Urinary bladder (tissue), 4 donors: ENCODE data around the gene ABLIM2. TPM values are rescaled to one million over a fixed set of nuclear protein-coding genes. Genes with fewer than 3 reads are reported as not detected.

Experiments used
- DNase-seq: peaks from one replicate; pipeline ENCODE4 v3.0.0-alpha.2; 2015; ENCODE audit errors: extremely low spot score
- H3K27ac ChIP-seq: one replicate; pipeline ENCODE4 v1.5.1; 2013; ENCODE audit warnings: low read depth, mild to moderate bottlenecking, moderate library complexity
- H3K36me3 ChIP-seq: one replicate; pipeline ENCODE4 v1.6.1; 2013; ENCODE audit warnings: mild to moderate bottlenecking, moderate library complexity; ENCODE audit not compliant: insufficient read depth
- H3K4me1 ChIP-seq: one replicate; pipeline ENCODE4 v1.6.1; 2013; ENCODE audit warnings: mild to moderate bottlenecking, moderate library complexity; ENCODE audit not compliant: insufficient read depth
- H3K4me3 ChIP-seq: one replicate; pipeline ENCODE4 v1.5.1; 2013; ENCODE audit warnings: low read depth, low read length
- WGBS: extraction: QIAGEN DNeasy Blood & Tissue Kit; methylation state at CpG from one replicate; pipeline ENCODE4 v1.1.7; 2013; 5-methylcytosine and 5-hydroxymethylcytosine counted together
- polyA plus RNA-seq: library from polyadenylated mRNA; stranded (reverse); fragments of 200-250 nt; gene quantifications from one replicate; pipeline ENCODE4 v1.2.3, GENCODE V29; 2013
- total RNA-seq: library from RNA; depleted of rRNA; stranded (reverse); fragments of >200 nt; gene quantifications from one replicate; pipeline ENCODE4 v1.2.3, GENCODE V29; 2014
- donor health status: healthy with polysubstance abuse.
- donor health status: healthy.

The ABLIM2 gene
- total and polyA plus RNA-seq, 2 donors, result 1.1 to 5.9 TPM

GRCh38 chr4:8164194-8164565 lies 5.6 kb upstream of the ABLIM2 start:
- H3K4me1 ChIP-seq, result no peaks in the 10 kb centered on the region
- no peak for DNase-seq
- no peak overlapping the region for H3K4me3 ChIP-seq
- H3K27ac ChIP-seq, result no peak overlapping the region
- 77% methylated on average over 9 of the region's 9 CpGs for WGBS
- H3K36me3 ChIP-seq, result no peaks in the 10 kb centered on the region

- no peak for DNase-seq
- no peaks in the 10 kb centered on the region for H3K4me1 ChIP-seq
Observed at GRCh38 chr4:8163436-8164193, 5.0 kb upstream of the ABLIM2 start.

GRCh38 chr4:8163026-8163425 lies 4.4 kb upstream of the ABLIM2 start:
- H3K36me3 ChIP-seq, result no peaks in the 10 kb centered on the region
- no peak overlapping the region for H3K27ac ChIP-seq
- peaks cover 3% of the 10 kb centered on the region for H3K4me1 ChIP-seq
- DNase-seq, result no peak
- no peak overlapping the region for H3K4me3 ChIP-seq
- 79% methylated on average over 7 of the region's 7 CpGs for WGBS

More at GRCh38 chr4:8163436-8164193, 5.0 kb upstream of the ABLIM2 start:
- WGBS, result 79% methylated on average over 19 of the region's 19 CpGs
- Histone ChIP-seq H3K36me3 (no peaks in the 10 kb centered on the region), H3K4me3 (no peak overlapping the region), H3K27ac (no peak overlapping the region)

GRCh38 chr4:8162625-8163024 lies 4.0 kb upstream of the ABLIM2 start:
- Histone ChIP-seq H3K27ac (no peak overlapping the region), H3K4me3 (no peak overlapping the region), H3K4me1 (peaks cover 4% of the 10 kb centered on the region), H3K36me3 (no peaks in the 10 kb centered on the region)
- DNase-seq, result no peak
- WGBS, result 83% methylated on average over 8 of the region's 8 CpGs

GRCh38 chr4:8160572-8160971 lies 2.0 kb upstream of the ABLIM2 start:
- DNase-seq, result no peak
- Histone ChIP-seq H3K4me1 (peaks cover 4% of the 10 kb centered on the region), H3K4me3 (no peak overlapping the region), H3K36me3 (no peaks in the 10 kb centered on the region), H3K27ac (no peak overlapping the region)
- 51% methylated on average over 3 of the region's 3 CpGs for WGBS

- Histone ChIP-seq H3K27ac (no peak overlapping the region), H3K4me3 (no peak overlapping the region), H3K4me1 (peaks cover 4% of the 10 kb centered on the region), H3K36me3 (no peaks in the 10 kb centered on the region)
- WGBS, result 94% methylated on average over 4 of the region's 4 CpGs
- DNase-seq, result no peak
Observed at GRCh38 chr4:8160233-8160560, 1.6 kb upstream of the ABLIM2 start.

- Histone ChIP-seq H3K4me1 (peaks cover 4% of the 10 kb centered on the region), H3K4me3 (peak overlapping the region; percentile 65), H3K27ac (no peak overlapping the region), H3K36me3 (no peaks in the 10 kb centered on the region)
- WGBS, result 30% methylated on average over 13 of the region's 13 CpGs
- DNase-seq, result no peak
Observed at GRCh38 chr4:8159537-8160232, 1.1 kb upstream of the ABLIM2 start.

- no peak overlapping the region for H3K27ac ChIP-seq
- H3K4me1 ChIP-seq, result peaks cover 4% of the 10 kb centered on the region
- H3K36me3 ChIP-seq, result no peaks in the 10 kb centered on the region
- 2% methylated on average over 70 of the region's 70 CpGs for WGBS
- no peak for DNase-seq
- peak overlapping the region; percentile 60 for H3K4me3 ChIP-seq
Observed at GRCh38 chr4:8157944-8158709, 486 bp downstream of the ABLIM2 start.

GRCh38 chr4:8157496-8157895 lies 1.1 kb downstream of the ABLIM2 start:
- H3K36me3 ChIP-seq, result no peaks in the 10 kb centered on the region
- no peak overlapping the region for H3K27ac ChIP-seq
- peak overlapping the region; percentile 60 for H3K4me3 ChIP-seq
- no peak for DNase-seq
- 24% methylated on average over 15 of the region's 15 CpGs for whole genome bisulfite sequencing
- peaks cover 4% of the 10 kb centered on the region for H3K4me1 ChIP-seq

GRCh38 chr4:8156617-8157016 lies 2.0 kb downstream of the ABLIM2 start:
- Histone ChIP-seq H3K4me1 (peaks cover 4% of the 10 kb centered on the region), H3K4me3 (no peak overlapping the region), H3K27ac (no peak overlapping the region), H3K36me3 (no peaks in the 10 kb centered on the region)
- DNase-seq, result no peak
- WGBS, result 71% methylated on average over 8 of the region's 8 CpGs

- Histone ChIP-seq H3K36me3 (no peaks in the 10 kb centered on the region), H3K4me1 (peaks cover 4% of the 10 kb centered on the region), H3K4me3 (no peak overlapping the region), H3K27ac (no peak overlapping the region)
- DNase-seq, result no peak
- 93% methylated on average over 14 of the region's 14 CpGs for WGBS
Observed at GRCh38 chr4:8155660-8156421, 2.8 kb downstream of the ABLIM2 start.

- Histone ChIP-seq H3K4me3 (no peak overlapping the region), H3K36me3 (no peaks in the 10 kb centered on the region), H3K27ac (no peak overlapping the region), H3K4me1 (peaks cover 4% of the 10 kb centered on the region)
- no peak for DNase-seq
- 60% methylated on average over 6 of the region's 6 CpGs for WGBS
Observed at GRCh38 chr4:8155048-8155447, 3.6 kb downstream of the ABLIM2 start.

GRCh38 chr4:8153441-8153840 lies 5.2 kb downstream of the ABLIM2 start:
- DNase-seq, result no peak
- WGBS, result 84% methylated on average over 10 of the region's 10 CpGs
- no peaks in the 10 kb centered on the region for H3K36me3 ChIP-seq
- H3K4me3 ChIP-seq, result no peak overlapping the region
- H3K4me1 ChIP-seq, result peaks cover 4% of the 10 kb centered on the region
- no peak overlapping the region for H3K27ac ChIP-seq
